ENCODE results near the gene RNASE1.

DNA sequence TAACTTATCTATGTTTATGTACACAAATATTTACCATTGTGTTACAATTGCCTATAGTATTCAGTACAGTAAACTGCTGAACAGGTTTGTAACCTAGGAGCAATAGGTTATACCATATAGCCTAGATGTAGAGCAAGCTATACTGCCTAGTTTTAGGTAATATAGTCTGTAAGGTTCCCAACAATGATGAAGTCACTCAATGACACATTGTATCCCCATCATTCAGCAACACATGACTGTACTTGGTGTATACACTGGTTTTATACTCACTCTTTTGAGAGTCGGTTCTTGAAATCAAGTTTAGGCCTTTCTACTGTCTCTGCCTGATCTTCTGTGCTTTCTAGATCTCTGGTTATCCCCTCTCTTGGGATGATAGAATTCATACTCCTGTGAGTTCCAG, 5.5 kb downstream of the RNASE1 start:
- TF ChIP-seq, protein P1, sequence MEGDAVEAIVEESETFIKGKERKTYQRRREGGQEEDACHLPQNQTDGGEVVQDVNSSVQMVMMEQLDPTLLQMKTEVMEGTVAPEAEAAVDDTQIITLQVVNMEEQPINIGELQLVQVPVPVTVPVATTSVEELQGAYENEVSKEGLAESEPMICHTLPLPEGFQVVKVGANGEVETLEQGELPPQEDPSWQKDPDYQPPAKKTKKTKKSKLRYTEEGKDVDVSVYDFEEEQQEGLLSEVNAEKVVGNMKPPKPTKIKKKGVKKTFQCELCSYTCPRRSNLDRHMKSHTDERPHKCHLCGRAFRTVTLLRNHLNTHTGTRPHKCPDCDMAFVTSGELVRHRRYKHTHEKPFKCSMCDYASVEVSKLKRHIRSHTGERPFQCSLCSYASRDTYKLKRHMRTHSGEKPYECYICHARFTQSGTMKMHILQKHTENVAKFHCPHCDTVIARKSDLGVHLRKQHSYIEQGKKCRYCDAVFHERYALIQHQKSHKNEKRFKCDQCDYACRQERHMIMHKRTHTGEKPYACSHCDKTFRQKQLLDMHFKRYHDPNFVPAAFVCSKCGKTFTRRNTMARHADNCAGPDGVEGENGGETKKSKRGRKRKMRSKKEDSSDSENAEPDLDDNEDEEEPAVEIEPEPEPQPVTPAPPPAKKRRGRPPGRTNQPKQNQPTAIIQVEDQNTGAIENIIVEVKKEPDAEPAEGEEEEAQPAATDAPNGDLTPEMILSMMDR (IDR thresholded peaks at IDR 0.05): no peak
- no peak for TF ChIP-seq POLR2A (IDR thresholded peaks at IDR 0.05)
